PC-9 (cell line): Measurements from ENCODE around the gene C3orf33. TPM values are rescaled to one million over a fixed set of nuclear protein-coding genes. Genes with fewer than 3 reads are reported as not detected.

Source experiments
- BruUV-seq: library from RNA; stranded (reverse); fragments of 400-500 nt; replicated peaks from 2 replicates; lab custom pipeline; 2021; lab: Mats Ljungman, UMichigan
- CTCF ChIA-PET: fragments of 300-600 bp; sonication (Branson Sonifier 250); formaldehyde crosslinking; loops from one replicate; lab custom pipeline; 2022; ENCODE audit warnings: antibody characterized with exemption; lab: Charles Lee
- POLR2A ChIA-PET: fragments of 300-600 bp; sonication (Branson Sonifier 250); formaldehyde crosslinking; loops from one replicate; lab custom pipeline; 2022; ENCODE audit warnings: antibody characterized with exemption; ENCODE audit not compliant: unreplicated experiment; lab: Charles Lee
- DNase-seq, 2 experiments: peaks; one replicate each; pipeline versions ENCODE4 v3.0.0 to v3.0.0-alpha.2; 2015 to 2022; ENCODE audit warnings: mixed read lengths in 1 of 2
- H2AFZ ChIP-seq: fragments of 200-600 bp; sonication (generic); 2 replicates; pipeline ENCODE4 v1.8.1; 2017; ENCODE audit warnings: antibody characterized with exemption
- H3F3A ChIP-seq: fragments of 200-600 bp; sonication (generic); 2 replicates; pipeline ENCODE4 v1.8.1; 2017; ENCODE audit warnings: antibody characterized with exemption, mild to moderate bottlenecking, low read depth; ENCODE audit not compliant: insufficient read depth
- H3K27ac ChIP-seq: fragments of 200-600 bp; sonication (generic); 2 replicates; pipeline ENCODE4 v1.6.1; 2016; ENCODE audit warnings: mixed run types
- H3K27me3 ChIP-seq: fragments of 200-600 bp; sonication (generic); 2 replicates; pipeline ENCODE4 v1.6.1; 2016; ENCODE audit warnings: low read depth, mixed run types; ENCODE audit not compliant: insufficient read depth
- H3K36me3 ChIP-seq: fragments of 200-600 bp; sonication (generic); 2 replicates; pipeline ENCODE4 v1.6.1; 2016; ENCODE audit warnings: low read depth, mixed run types
- H3K4me1 ChIP-seq: fragments of 200-600 bp; sonication (generic); replicated peaks from 2 replicates; pipeline ENCODE4 v1.6.1; 2016; ENCODE audit warnings: mixed run types; ENCODE audit not compliant: insufficient read depth
- H3K4me2 ChIP-seq: fragments of 200-600 bp; sonication (generic); 2 replicates; pipeline ENCODE4 v1.6.1; 2017; ENCODE audit warnings: mixed run types
- H3K4me3 ChIP-seq: fragments of 200-600 bp; sonication (generic); 2 replicates; pipeline ENCODE4 v1.6.1; 2016; ENCODE audit warnings: mixed run types
- H3K79me2 ChIP-seq: fragments of 200-600 bp; sonication (generic); 2 replicates; pipeline ENCODE4 v1.6.1; 2017; ENCODE audit warnings: low read depth, mixed run types
- H3K9me2 ChIP-seq: fragments of 200-600 bp; sonication (generic); 2 replicates; pipeline ENCODE4 v1.8.1; 2017; ENCODE audit warnings: mild to moderate bottlenecking; ENCODE audit not compliant: insufficient read depth
- H3K9me3 ChIP-seq: fragments of 200-600 bp; sonication (generic); 2 replicates; pipeline ENCODE4 v1.8.1; 2016; ENCODE audit warnings: low read depth; ENCODE audit not compliant: insufficient read depth
- H4K20me1 ChIP-seq: fragments of 200-600 bp; sonication (generic); 2 replicates; pipeline ENCODE4 v1.8.1; 2017; ENCODE audit not compliant: insufficient read depth
- EZH2 ChIP-seq: fragments of 200-600 bp; sonication (generic); IDR thresholded peaks from 2 replicates; pipeline ENCODE4 v1.8.0; 2017; ENCODE audit warnings: antibody characterized with exemption, low read depth
- intact Hi-C: fragments of 100-400 bp; cut with micrococcal nuclease; formaldehyde crosslinking; loops from one replicate; pipeline ENCODE4 v1.10.0; 2022; ENCODE audit not compliant: unreplicated experiment
- total RNA-seq: library from RNA; stranded (reverse); gene quantifications from 2 replicates; pipeline ENCODE4 v1.2.3, GENCODE V29; 2021
- TF ChIP-seq, protein P1 (sequence below): fragments of 200-600 bp; sonication (generic); conservative IDR thresholded peaks from 2 replicates; pipeline ENCODE4 v1.6.1; 2017; ENCODE audit warnings: mixed run types, antibody characterized with exemption, mild to moderate bottlenecking, moderate library complexity

The C3orf33 gene
- total RNA-seq, 1 experiment from 2014 or later: 1.1 TPM

DNA sequence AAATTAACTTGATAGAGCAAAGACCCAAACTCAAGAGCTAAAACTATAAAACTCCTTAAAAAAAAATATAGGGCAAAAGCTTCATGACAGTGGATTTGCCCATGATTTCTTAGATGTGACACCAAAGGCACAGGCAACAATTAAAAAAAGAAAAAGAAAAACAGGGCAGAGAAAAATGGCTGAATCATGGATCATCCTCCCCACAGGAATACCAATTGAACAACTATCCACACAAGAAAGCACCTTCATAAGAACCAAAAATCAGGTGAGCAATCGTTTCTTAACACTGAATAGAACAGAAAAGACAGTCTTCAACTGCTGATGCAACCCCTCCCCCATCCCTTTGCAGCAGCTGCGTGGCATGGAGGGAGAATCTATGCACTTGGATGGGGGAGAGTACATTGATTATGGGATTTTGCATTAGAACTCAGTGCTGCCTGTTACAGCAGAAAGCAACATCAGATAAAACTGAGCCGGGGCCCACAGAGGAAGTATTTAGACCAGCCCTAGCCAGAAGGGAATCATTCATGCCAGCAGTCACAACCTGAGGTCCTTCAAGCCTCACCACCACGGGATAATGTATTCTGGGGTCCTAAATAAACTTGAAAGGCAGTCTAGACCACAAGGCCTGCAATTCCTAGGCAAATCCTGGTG, 15.7 kb downstream of the C3orf33 start:
- no TSS peak for BruUV-seq

GRCh38 chr3:155785662-155786295, 20.3 kb downstream of the C3orf33 start:
- Histone ChIP-seq H3K36me3 (no peaks in the 10 kb centered on the region), H3K27ac (no peak overlapping the region), H2AFZ (no peak overlapping the region), H3K4me2 (no peak overlapping the region), H3K79me2 (no peaks in the 10 kb centered on the region), H3K4me1 (no peaks in the 10 kb centered on the region), H3K9me3 (peaks cover 11% of the 10 kb centered on the region; the same call in 1 of the 2 replicates), H4K20me1 (no peaks in the 10 kb centered on the region), H3K27me3 (no peaks in the 10 kb centered on the region), H3F3A (peaks cover 12% of the 10 kb centered on the region), H3K9me2 (0 out of 2 replicates have a peak, but pooled peaks cover 5% of the 10 kb centered on the region), H3K4me3 (no peak overlapping the region)
- intact Hi-C loops: no loop called here
- POLR2A ChIA-PET: interaction anchor here (0.7 kb wide), 1 partner anchor 13 kb away, joined by 4 read pairs; no protein-coding TSS in a partner anchor
- no peak for TF ChIP-seq EZH2
- TF ChIP-seq, protein P1, sequence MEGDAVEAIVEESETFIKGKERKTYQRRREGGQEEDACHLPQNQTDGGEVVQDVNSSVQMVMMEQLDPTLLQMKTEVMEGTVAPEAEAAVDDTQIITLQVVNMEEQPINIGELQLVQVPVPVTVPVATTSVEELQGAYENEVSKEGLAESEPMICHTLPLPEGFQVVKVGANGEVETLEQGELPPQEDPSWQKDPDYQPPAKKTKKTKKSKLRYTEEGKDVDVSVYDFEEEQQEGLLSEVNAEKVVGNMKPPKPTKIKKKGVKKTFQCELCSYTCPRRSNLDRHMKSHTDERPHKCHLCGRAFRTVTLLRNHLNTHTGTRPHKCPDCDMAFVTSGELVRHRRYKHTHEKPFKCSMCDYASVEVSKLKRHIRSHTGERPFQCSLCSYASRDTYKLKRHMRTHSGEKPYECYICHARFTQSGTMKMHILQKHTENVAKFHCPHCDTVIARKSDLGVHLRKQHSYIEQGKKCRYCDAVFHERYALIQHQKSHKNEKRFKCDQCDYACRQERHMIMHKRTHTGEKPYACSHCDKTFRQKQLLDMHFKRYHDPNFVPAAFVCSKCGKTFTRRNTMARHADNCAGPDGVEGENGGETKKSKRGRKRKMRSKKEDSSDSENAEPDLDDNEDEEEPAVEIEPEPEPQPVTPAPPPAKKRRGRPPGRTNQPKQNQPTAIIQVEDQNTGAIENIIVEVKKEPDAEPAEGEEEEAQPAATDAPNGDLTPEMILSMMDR: no peak
- no peak for DNase-seq
- CTCF ChIA-PET: no interaction called here
- no TSS peak for BruUV-seq

More for the DNA sequence above, 15.7 kb downstream of the C3orf33 start:
- intact Hi-C loops: no loop called here
- peaks cover 4% of the 10 kb centered on the region; the same call in 1 of the 2 replicates for H3F3A ChIP-seq
- H3K27ac ChIP-seq: no peak overlapping the region
- 0 out of 2 replicates have a peak, but pooled peaks cover 5% of the 10 kb centered on the region for H3K9me2 ChIP-seq
- H3K4me2 ChIP-seq: no peak overlapping the region
- TF ChIP-seq, protein P1: no peak
- TF ChIP-seq EZH2: no peak
- ChIA-PET POLR2A (no interaction called here), CTCF (no interaction called here)
- H4K20me1 ChIP-seq: no peaks in the 10 kb centered on the region
- H3K27me3 ChIP-seq: no peaks in the 10 kb centered on the region
- H3K36me3 ChIP-seq: 0 out of 2 replicates have a peak, but pooled peaks cover 5% of the 10 kb centered on the region
- no peaks in the 10 kb centered on the region for H3K79me2 ChIP-seq
- DNase-seq: no peak
- H3K4me3 ChIP-seq: no peak overlapping the region
- H3K9me3 ChIP-seq: no peaks in the 10 kb centered on the region
- no peak overlapping the region for H2AFZ ChIP-seq
- H3K4me1 ChIP-seq: no peaks in the 10 kb centered on the region

DNA sequence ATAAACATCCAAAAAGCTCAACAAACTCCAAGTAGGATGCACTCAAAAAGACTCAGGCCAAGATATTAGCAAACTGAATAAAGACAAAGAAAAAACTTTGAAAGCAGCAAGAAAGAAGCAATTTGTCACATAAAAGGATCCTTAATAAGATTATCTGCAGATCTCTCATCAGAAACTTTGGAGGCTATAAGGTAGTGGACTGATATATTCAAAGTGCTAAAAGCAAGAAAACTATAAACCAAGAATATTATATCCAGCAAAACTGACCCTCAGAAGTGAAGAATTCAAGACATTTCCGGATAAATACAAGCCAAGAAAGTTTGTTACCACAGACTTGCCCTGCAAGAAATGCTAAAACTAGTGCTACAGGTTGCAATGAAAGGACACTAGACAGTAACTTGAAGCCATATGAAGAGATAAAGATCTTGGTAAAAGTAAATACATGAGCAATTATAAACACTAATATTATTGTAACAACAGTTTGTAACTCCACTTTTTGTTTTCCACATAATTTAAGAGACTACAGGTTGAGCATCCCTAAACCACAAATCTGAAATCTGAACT, 23.6 kb downstream of the C3orf33 start:
- intact Hi-C loops: no loop called here
- no peak overlapping the region for H3K4me2 ChIP-seq
- no peaks in the 10 kb centered on the region for H3K4me1 ChIP-seq
- H4K20me1 ChIP-seq: no peaks in the 10 kb centered on the region
- no peaks in the 10 kb centered on the region for H3K36me3 ChIP-seq
- DNase-seq: peak in 1 of 2 experiments; percentile 74
- no peaks in the 10 kb centered on the region for H3K27me3 ChIP-seq
- POLR2A ChIA-PET: no interaction called here
- H3F3A ChIP-seq: peaks cover 12% of the 10 kb centered on the region
- H3K4me3 ChIP-seq: no peak overlapping the region
- CTCF ChIA-PET: no interaction called here
- no peaks in the 10 kb centered on the region for H3K79me2 ChIP-seq
- no peak overlapping the region for H3K27ac ChIP-seq
- H3K9me2 ChIP-seq: no peaks in the 10 kb centered on the region
- no TSS peak for BruUV-seq
- no peak for TF ChIP-seq EZH2
- TF ChIP-seq, protein P1: no peak
- H2AFZ ChIP-seq: no peak overlapping the region
- peaks cover 13% of the 10 kb centered on the region; the same call in 1 of the 2 replicates for H3K9me3 ChIP-seq
